Tibial artery (tissue), 4 donors: ENCODE measurements around the gene ATP2B2.

Source experiments
- DNase-seq, 2 donors: peaks; one replicate each; pipeline ENCODE4 v3.0.0-alpha.2; 2019
- H3K27ac ChIP-seq, 2 donors: fragments of 200-600 bp; sonication (generic) in 1 of 2; 1 replicate in 1 of 2; 2 replicates in 1 of 2; pipeline ENCODE4 v1.5.1; 2018 to 2019; ENCODE audit warnings: mild to moderate bottlenecking in 1 of 2
- H3K27me3 ChIP-seq, 2 donors: fragments of 200-600 bp; sonication (generic) in 1 of 2; one replicate each; pipeline versions ENCODE4 v1.5.1 to v1.6.0; 2016 to 2019
- H3K36me3 ChIP-seq, 3 donors: fragments of 200-600 bp; sonication (generic) in 2 of 3; one replicate each; pipeline ENCODE4 v1.5.1; 2016 to 2019; ENCODE audit warnings: mild to moderate bottlenecking in 2 of 3
- H3K4me1 ChIP-seq, 4 donors: fragments of 200-600 bp; sonication (generic) in 2 of 4; 1 replicate in 3 of 4; 2 replicates in 1 of 4; pipeline ENCODE4 v1.5.1; 2016 to 2019
- H3K4me3 ChIP-seq, 2 donors: fragments of 200-600 bp; sonication (generic) in 1 of 2; 1 replicate in 1 of 2; 2 replicates in 1 of 2; pipeline ENCODE4 v1.5.1; 2018 to 2019; ENCODE audit warnings: mild to moderate bottlenecking in 2 of 2
- H3K9me3 ChIP-seq, 3 donors: fragments of 200-600 bp; sonication (generic) in 1 of 3; one replicate each; pipeline ENCODE4 v1.5.1; 2016 to 2019
- CTCF ChIP-seq, 2 experiments: fragments of 200-600 bp in 1 of 2; fragments of 450-650 bp in 1 of 2; IDR thresholded peaks; one replicate each; pipeline ENCODE4 v1.5.1; 2017 to 2019; ENCODE audit warnings: antibody characterized with exemption in 2 of 2, mild to moderate bottlenecking in 1 of 2, moderate library complexity in 1 of 2
- intact Hi-C: fragments of 100-400 bp; cut with DNase I; formaldehyde crosslinking; loops from one replicate; pipeline ENCODE4 v1.15.0; 2023; ENCODE audit warnings: low total_unique reads

Gene ATP2B2

GRCh38 chr3:10483686-10484345 lies 21.6 kb downstream of the ATP2B2 start:
- TF ChIP-seq CTCF (IDR thresholded peaks at IDR 0.05) = no peak
- Histone ChIP-seq H3K4me1 (no peaks in the 10 kb centered on the region), H3K9me3 (no peaks in the 10 kb centered on the region), H3K4me3 (no peak overlapping the region), H3K27me3 (peaks cover 0 to 10% of the 10 kb centered on the region in 2 donors), H3K36me3 (no peaks in the 10 kb centered on the region), H3K27ac (no peak overlapping the region)
- intact Hi-C loops = no loop called here
- DNase-seq = no peak

GRCh38 chr3:10483364-10483675 lies 22.1 kb downstream of the ATP2B2 start:
- intact Hi-C loops = no loop called here
- peaks cover 0 to 10% of the 10 kb centered on the region in 2 donors for H3K27me3 ChIP-seq
- H3K27ac ChIP-seq = no peak overlapping the region
- no peak for TF ChIP-seq CTCF (IDR thresholded peaks at IDR 0.05)
- DNase-seq = no peak
- no peaks in the 10 kb centered on the region for H3K4me1 ChIP-seq
- no peaks in the 10 kb centered on the region for H3K36me3 ChIP-seq
- no peaks in the 10 kb centered on the region for H3K9me3 ChIP-seq
- H3K4me3 ChIP-seq = no peak overlapping the region

GRCh38 chr3:10482631-10483363 lies 22.6 kb downstream of the ATP2B2 start:
- no peaks in the 10 kb centered on the region for H3K36me3 ChIP-seq
- no peak overlapping the region for H3K4me3 ChIP-seq
- intact Hi-C loops = no loop called here
- no peak for TF ChIP-seq CTCF (IDR thresholded peaks at IDR 0.05)
- no peaks in the 10 kb centered on the region for H3K9me3 ChIP-seq
- H3K27me3 ChIP-seq = peaks cover 0 to 10% of the 10 kb centered on the region in 2 donors
- no peak overlapping the region for H3K27ac ChIP-seq
- no peaks in the 10 kb centered on the region for H3K4me1 ChIP-seq
- DNase-seq = no peak

- intact Hi-C loops = no loop called here
- no peaks in the 10 kb centered on the region for H3K4me1 ChIP-seq
- H3K27ac ChIP-seq = no peak overlapping the region
- TF ChIP-seq CTCF (IDR thresholded peaks at IDR 0.05) = no peak
- no peaks in the 10 kb centered on the region for H3K36me3 ChIP-seq
- H3K4me3 ChIP-seq = no peak overlapping the region
- no peak for DNase-seq
- H3K9me3 ChIP-seq = no peaks in the 10 kb centered on the region
- H3K27me3 ChIP-seq = peaks cover 0 to 10% of the 10 kb centered on the region in 2 donors
These were observed 24.5 kb downstream of the ATP2B2 start for GRCh38 chr3:10480871-10481378.

- no peak for TF ChIP-seq CTCF (IDR thresholded peaks at IDR 0.05)
- no peak for DNase-seq
- Histone ChIP-seq H3K4me1 (no peaks in the 10 kb centered on the region), H3K9me3 (no peaks in the 10 kb centered on the region), H3K27me3 (peaks cover 0 to 15% of the 10 kb centered on the region in 2 donors), H3K36me3 (no peaks in the 10 kb centered on the region), H3K4me3 (no peak overlapping the region), H3K27ac (no peak overlapping the region)
- intact Hi-C loops = no loop called here
These were observed 26.1 kb downstream of the ATP2B2 start for GRCh38 chr3:10479311-10479710.
